Measurements from ENCODE around the gene MAPK7. TPM values are rescaled to one million over a fixed set of nuclear protein-coding genes. Genes with fewer than 3 reads are reported as not detected.

MAPK7 gene
- total and polyA plus RNA-seq, 10 of the 15 experiments (the other 5 are each of a cell fraction or from before 2014, with no cell fraction given): 0.37 to 13.5 (median 5.6) TPM

DNA sequence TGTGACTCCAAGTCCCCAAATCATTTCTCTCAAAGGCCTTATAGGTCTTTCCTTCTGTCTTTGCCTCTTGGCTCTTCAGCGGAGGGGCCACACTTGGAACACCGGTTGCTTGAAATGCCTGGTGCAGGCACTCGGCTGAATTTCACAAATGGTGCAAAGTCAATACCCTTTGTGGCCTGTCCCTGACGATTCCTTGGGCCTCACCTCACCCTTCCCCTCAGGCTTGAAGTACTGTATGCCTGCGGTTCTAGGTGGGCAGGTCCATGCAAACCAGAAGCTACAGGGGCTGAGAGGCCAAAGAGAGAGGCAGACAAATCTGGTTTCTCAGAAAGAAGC lies 11.7 kb upstream of the MAPK7 start:
- H2AFZ ChIP-seq (ENCODE audit: control insufficient read depth, low read depth, low read length): no peak overlapping the region
- no peak overlapping the region for H3K27ac ChIP-seq (ENCODE audit: control insufficient read depth, insufficient read depth)
- no TSS peak for BruUV-seq (replicated peaks)
- H3K36me3 ChIP-seq (ENCODE audit: control insufficient read depth in 2 of 2, insufficient read depth in 2 of 2, low read length in 1 of 2): no peaks in the 10 kb centered on the region
- ATAC-seq (no peak), DNase-seq (ENCODE audit: low read depth, low spot score) (no peak), FAIRE-seq (no peak)
- SMC1A ChIA-PET (ENCODE audit: uncharacterized antibody, unreplicated experiment): interaction anchor here (0.8 to 1.4 kb wide), 2 partner anchors 11 to 81 kb away, joined by 3 to 4 read pairs; partner anchors contain the start of gene MAPK7
- no peak overlapping the region for H3K9ac ChIP-seq (ENCODE audit: control insufficient read depth, insufficient read depth, low read length)
- POLR2A ChIA-PET: interaction anchor here (1.2 kb wide), 1 partner anchor 11 kb away, joined by 5 read pairs; the partner anchor contains the start of gene MAPK7
- RAD21 ChIA-PET (ENCODE audit: unreplicated experiment): no interaction called here
- no peak overlapping the region for H3K4me3 ChIP-seq
- WGBS (ENCODE audit: insufficient coverage, insufficient replicate concordance, low lambda C conversion rate, missing lambda C conversion rate): 52% methylated on average over 5 of the region's 5 CpGs
- 0 out of 2 replicates have a peak, but pooled peaks cover 3% of the 10 kb centered on the region for H4K20me1 ChIP-seq (ENCODE audit: control insufficient read depth, insufficient read depth)
- no peaks in the 10 kb centered on the region for H3K79me2 ChIP-seq (ENCODE audit: control insufficient read depth, insufficient read depth, low read length)
- in situ Hi-C loops (cut with MboI) (loop anchor here (5.0 kb wide), 1 partner anchor 396 kb away; no protein-coding TSS in a partner anchor), intact Hi-C loops (cut with micrococcal nuclease; ENCODE audit: unreplicated experiment) (loop anchor here (10.0 kb wide), 1 partner anchor 278 kb away; the partner anchor contains the start of gene ALDH3A2)
- H3K27me3 ChIP-seq (replicated peaks in 1 of 2; ENCODE audit: control insufficient read depth in 2 of 2, insufficient read depth in 2 of 2, low read length in 1 of 2): no peaks in the 10 kb centered on the region; a peak in 1 of 4 replicates
- no peaks in the 10 kb centered on the region for H3K9me3 ChIP-seq (replicated peaks; ENCODE audit: control insufficient read depth, insufficient read depth, low read length)
- H3K4me1 ChIP-seq (ENCODE audit: control insufficient read depth, insufficient read depth, low read length): peaks cover 24% of the 10 kb centered on the region
- CTCF ChIA-PET: interaction anchor here (1.0 kb wide), 1 partner anchor 25 kb away, joined by 3 read pairs; no protein-coding TSS in a partner anchor
- no peak overlapping the region for H3K4me2 ChIP-seq (ENCODE audit: control insufficient read depth, insufficient read depth)
- TF ChIP-seq, protein P1, sequence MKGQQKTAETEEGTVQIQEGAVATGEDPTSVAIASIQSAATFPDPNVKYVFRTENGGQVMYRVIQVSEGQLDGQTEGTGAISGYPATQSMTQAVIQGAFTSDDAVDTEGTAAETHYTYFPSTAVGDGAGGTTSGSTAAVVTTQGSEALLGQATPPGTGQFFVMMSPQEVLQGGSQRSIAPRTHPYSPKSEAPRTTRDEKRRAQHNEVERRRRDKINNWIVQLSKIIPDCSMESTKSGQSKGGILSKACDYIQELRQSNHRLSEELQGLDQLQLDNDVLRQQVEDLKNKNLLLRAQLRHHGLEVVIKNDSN (IDR thresholded peaks at IDR 0.05; ENCODE audit: borderline replicate concordance, extremely low read length, insufficient read depth, low read depth, low read length): no peak
- TF ChIP-seq POU2F2 (IDR thresholded peaks at IDR 0.05; ENCODE audit: borderline replicate concordance, low read depth, low read length): no peak
- TF ChIP-seq CBFB (IDR thresholded peaks at IDR 0.05; ENCODE audit: low read depth): no peak
- no peak for TF ChIP-seq NBN (IDR thresholded peaks at IDR 0.05)
- TF ChIP-seq GABPA (IDR thresholded peaks at IDR 0.05; ENCODE audit: low read depth): no peak
- TF ChIP-seq ZNF384 (IDR thresholded peaks at IDR 0.05; ENCODE audit: borderline replicate concordance, low read depth, low read length): no peak
- TF ChIP-seq SREBF1 (IDR thresholded peaks at IDR 0.05; ENCODE audit: low read length): no peak
- no peak for TF ChIP-seq HDAC6 (IDR thresholded peaks at IDR 0.05; ENCODE audit: unreplicated experiment)
- TF ChIP-seq TCF7 (IDR thresholded peaks at IDR 0.05; ENCODE audit: borderline replicate concordance): no peak
- no peak for TF ChIP-seq ZZZ3 (IDR thresholded peaks at IDR 0.05; ENCODE audit: control insufficient read depth, insufficient read length, low read depth)
- TF ChIP-seq PML (IDR thresholded peaks at IDR 0.05; ENCODE audit: low read length): no peak
